IPS-18a (cell line): ENCODE measurements around the gene CDK14.
"Not testable (repeated sequence)": the region's sequence is repeated elsewhere in the genome, so short reads cannot be mapped to it uniquely, and the experiment has no call there.

ENCODE experiments used
- H3K27ac ChIP-seq: one replicate; pipeline ENCODE4 v1.5.1; 2013; ENCODE audit warnings: low read length
- H3K27me3 ChIP-seq: one replicate; pipeline ENCODE4 v1.6.1; 2013; ENCODE audit warnings: mild to moderate bottlenecking, low read length; ENCODE audit not compliant: control insufficient read depth, insufficient read depth
- H3K36me3 ChIP-seq: one replicate; pipeline ENCODE4 v1.6.1; 2013; ENCODE audit warnings: low read depth, low read length; ENCODE audit not compliant: control insufficient read depth
- H3K4me1 ChIP-seq: one replicate; pipeline ENCODE4 v1.6.1; 2013; ENCODE audit warnings: low read depth, low read length; ENCODE audit not compliant: control insufficient read depth
- H3K4me3 ChIP-seq: one replicate; pipeline ENCODE4 v1.5.1; 2013; ENCODE audit warnings: low read length
- H3K9ac ChIP-seq: one replicate; pipeline ENCODE4 v1.6.1; 2013; ENCODE audit warnings: mild to moderate bottlenecking, low read length, moderate library complexity
- H3K9me3 ChIP-seq: one replicate; pipeline ENCODE4 v1.6.1; 2013; ENCODE audit warnings: low read depth, low read length; ENCODE audit not compliant: control insufficient read depth

Gene CDK14

DNA sequence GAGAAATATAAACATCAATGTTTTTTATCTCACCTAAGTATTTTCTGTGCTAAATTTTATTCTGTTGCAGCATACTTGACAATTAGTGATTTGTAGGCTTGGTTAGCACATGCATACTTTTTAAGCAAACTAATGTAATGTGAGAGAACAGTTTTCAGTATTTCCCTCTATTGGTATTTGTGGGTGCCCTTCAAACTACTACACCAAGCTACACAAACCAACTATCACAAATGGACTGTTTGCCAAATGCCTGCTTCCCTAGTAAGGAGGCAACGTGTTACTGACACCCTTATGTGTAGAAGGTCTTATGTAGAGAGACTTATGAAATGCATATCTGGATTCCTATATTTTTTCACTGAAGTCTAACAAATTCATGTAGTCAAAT is 569.7 kb downstream of the CDK14 start:
- Histone ChIP-seq H3K9ac (no peak overlapping the region), H3K4me3 (no peak overlapping the region), H3K36me3 (no peaks in the 10 kb centered on the region), H3K27me3 (peaks cover 11% of the 10 kb centered on the region), H3K4me1 (peaks cover 10% of the 10 kb centered on the region), H3K9me3 (no peaks in the 10 kb centered on the region), H3K27ac (no peak overlapping the region)

DNA sequence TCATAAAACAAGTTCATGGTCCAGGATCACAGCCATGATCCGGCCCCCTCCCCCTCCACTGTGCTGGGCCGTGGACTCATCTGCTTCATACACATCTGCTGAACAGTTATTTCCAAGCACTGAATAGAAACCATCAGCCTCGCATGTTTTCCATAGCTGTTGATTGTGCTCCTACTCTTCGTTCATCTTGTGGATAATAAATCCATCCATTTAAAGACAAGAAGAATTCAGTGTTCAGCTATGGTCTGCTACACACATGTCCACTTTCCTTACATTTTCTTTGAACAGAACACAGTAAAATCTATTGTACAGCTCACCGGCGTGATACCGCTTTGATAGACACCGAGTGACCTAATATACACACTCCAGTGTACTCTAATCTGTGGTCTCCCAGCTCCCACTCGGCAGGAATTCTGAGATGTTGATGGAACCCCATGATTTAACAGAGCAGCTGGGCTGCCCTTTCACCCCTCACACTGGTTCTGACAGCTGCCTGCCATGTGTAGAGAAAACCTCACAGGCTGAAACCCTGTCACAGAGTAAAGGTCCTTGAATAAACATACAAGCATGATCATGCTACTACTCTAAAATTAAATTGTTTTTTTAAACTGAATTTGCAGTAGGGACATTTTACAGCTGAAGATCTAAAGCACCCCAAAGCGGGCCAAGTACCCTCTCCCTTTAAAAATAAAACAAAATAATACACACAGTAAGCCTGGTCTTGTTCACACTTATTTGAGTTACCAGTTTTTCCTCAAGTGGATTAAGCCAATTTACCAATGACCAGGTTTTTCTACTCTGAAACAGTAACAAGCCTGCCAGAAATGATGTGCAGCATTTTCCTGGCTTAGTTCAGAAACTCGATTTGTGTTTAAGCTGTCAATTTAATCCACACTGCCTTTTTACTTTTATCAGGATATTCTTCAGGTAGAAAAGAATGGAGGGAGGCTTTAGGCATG is 573.0 kb downstream of the CDK14 start:
- Histone ChIP-seq H3K36me3 (no peaks in the 10 kb centered on the region), H3K9ac (no peak overlapping the region), H3K4me1 (peaks cover 10% of the 10 kb centered on the region), H3K9me3 (no peaks in the 10 kb centered on the region), H3K4me3 (no peak overlapping the region), H3K27me3 (peaks cover 11% of the 10 kb centered on the region), H3K27ac (no peak overlapping the region)

- Histone ChIP-seq H3K4me3 (no peak overlapping the region), H3K27me3 (peaks cover 11% of the 10 kb centered on the region), H3K9me3 (no peaks in the 10 kb centered on the region), H3K9ac (no peak overlapping the region), H3K27ac (no peak overlapping the region), H3K36me3 (no peaks in the 10 kb centered on the region), H3K4me1 (peaks cover 10% of the 10 kb centered on the region)
Observed at GRCh38 chr7:91169830-91170191, 573.7 kb downstream of the CDK14 start.

DNA sequence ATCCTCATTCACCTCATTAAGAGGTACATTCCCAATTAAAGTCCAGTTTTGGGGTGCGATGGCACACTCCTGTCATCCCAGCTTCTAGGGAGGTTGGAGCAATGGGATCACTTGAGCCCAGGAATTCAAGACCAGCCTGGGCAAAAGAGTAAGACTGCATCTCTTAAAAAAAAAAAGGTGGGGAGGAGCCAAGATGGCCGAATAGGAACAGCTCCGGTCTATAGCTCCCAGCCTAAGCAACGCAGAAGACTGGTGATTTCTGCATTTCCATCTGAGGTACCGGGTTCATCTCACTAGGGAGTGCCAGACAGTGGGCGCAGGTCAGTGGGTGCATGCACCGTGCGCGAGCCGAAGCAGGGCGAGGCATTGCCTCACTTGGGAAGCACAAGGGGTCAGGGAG is 577.1 kb downstream of the CDK14 start:
- H3K4me1 ChIP-seq, result peaks cover 10% of the 10 kb centered on the region
- not testable (repeated sequence) for H3K4me3 ChIP-seq, H3K9me3 ChIP-seq, H3K9ac ChIP-seq, H3K36me3 ChIP-seq, H3K27ac ChIP-seq
- H3K27me3 ChIP-seq, result peaks cover 10% of the 10 kb centered on the region

GRCh38 chr7:91180746-91181145 is 584.6 kb downstream of the CDK14 start:
- no peak overlapping the region for H3K9ac ChIP-seq
- H3K9me3 ChIP-seq, result no peaks in the 10 kb centered on the region
- no peaks in the 10 kb centered on the region for H3K4me1 ChIP-seq
- H3K27me3 ChIP-seq, result no peaks in the 10 kb centered on the region
- no peaks in the 10 kb centered on the region for H3K36me3 ChIP-seq
- H3K4me3 ChIP-seq, result no peak overlapping the region
- no peak overlapping the region for H3K27ac ChIP-seq

- Histone ChIP-seq H3K4me1 (no peaks in the 10 kb centered on the region), H3K27ac (no peak overlapping the region), H3K9ac (no peak overlapping the region), H3K36me3 (no peaks in the 10 kb centered on the region), H3K4me3 (no peak overlapping the region), H3K27me3 (no peaks in the 10 kb centered on the region), H3K9me3 (no peaks in the 10 kb centered on the region)
Observed at GRCh38 chr7:91181949-91182348, 585.8 kb downstream of the CDK14 start.

DNA sequence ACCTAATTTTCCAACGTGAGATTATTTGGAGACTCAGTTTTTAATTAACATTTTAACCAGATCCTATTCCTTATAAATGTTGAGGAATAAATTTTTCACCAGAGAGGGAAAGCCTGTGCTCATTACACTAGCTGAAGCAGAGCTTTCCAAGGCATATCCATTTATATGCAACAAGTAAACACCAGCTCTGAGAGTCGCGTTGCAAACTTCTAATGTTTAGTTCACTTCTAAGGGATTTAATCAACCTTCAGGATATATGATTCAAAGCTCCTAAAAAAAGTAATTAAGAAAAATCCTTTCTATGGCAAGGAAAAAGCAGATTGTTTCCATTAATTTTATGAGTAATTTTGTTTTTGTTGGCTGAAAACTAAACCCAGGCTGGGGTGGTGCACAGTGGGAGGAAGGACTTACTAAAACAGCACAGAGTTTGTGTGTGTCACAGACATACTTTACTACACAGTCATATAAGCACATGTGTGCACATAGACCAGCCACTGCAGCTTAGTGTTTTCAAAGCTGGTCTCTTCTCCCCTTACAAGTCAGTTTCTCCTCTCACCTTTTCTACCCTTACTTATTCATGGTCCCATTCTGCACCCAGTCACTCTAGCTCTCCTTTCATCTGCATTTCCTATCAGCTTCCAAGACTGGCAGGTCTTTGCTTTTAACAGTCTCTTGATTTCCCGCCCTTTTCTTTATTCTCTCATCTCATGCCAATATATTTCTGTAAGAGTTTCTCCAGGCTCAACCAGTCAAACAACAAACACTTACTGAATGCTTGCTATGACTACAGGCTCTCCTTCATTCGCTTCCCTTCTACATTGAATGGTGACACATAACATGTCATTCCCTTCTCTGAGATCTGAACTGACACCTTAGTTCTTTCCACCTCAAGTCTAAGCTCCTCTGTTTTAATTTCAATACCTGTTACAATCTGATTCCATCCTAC is 587.0 kb downstream of the CDK14 start:
- H3K9ac ChIP-seq, result no peak overlapping the region

GRCh38 chr7:91185771-91186170 is 589.6 kb downstream of the CDK14 start:
- Histone ChIP-seq H3K36me3 (no peaks in the 10 kb centered on the region), H3K9ac (no peak overlapping the region), H3K9me3 (no peaks in the 10 kb centered on the region), H3K4me3 (no peak overlapping the region), H3K27ac (no peak overlapping the region), H3K4me1 (no peaks in the 10 kb centered on the region), H3K27me3 (no peaks in the 10 kb centered on the region)

More for the DNA sequence above, 587.0 kb downstream of the CDK14 start:
- Histone ChIP-seq H3K4me1 (no peaks in the 10 kb centered on the region), H3K27me3 (no peaks in the 10 kb centered on the region), H3K36me3 (no peaks in the 10 kb centered on the region), H3K4me3 (no peak overlapping the region), H3K27ac (no peak overlapping the region), H3K9me3 (no peaks in the 10 kb centered on the region)

DNA sequence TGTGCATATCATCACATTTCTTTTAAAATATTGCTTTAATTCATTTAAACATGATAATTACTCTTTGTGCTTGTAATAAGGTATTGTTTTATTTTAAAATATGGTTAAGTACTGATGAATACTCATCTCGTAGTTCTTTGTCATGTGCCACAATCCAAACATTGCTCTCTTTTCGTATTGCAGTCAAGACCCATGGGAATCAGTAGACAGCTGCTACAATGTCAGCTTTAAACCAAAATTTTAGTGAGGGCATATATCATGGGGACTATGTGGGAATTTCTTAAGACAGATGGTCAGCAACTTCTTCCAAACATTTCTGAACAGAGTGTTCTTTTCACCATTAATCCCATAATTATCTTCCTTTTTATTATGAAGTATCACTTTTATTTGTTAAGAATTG is 590.9 kb downstream of the CDK14 start:
- H3K27me3 ChIP-seq, result no peaks in the 10 kb centered on the region
- no peak overlapping the region for H3K27ac ChIP-seq

DNA sequence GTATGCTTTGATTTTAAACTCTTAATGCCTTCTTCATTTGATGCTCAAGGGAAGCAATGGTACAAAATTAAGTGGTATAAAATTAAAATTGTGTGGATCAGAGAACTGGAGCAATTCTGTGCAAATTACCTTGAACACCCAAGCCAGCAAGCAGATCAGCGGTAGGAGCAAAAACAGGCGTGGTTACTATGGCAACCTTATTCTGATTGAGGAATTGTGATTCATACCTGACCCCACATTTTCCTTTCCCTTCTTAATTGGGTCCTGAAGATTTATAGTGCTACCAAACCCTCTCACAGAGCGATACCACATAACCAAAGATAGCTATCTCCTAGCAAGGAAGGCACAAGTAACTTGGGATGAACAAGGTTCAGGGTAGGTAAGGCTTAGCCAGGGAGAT is 595.6 kb downstream of the CDK14 start:
- Histone ChIP-seq H3K27me3 (no peaks in the 10 kb centered on the region), H3K36me3 (no peaks in the 10 kb centered on the region), H3K9me3 (no peaks in the 10 kb centered on the region), H3K4me1 (no peaks in the 10 kb centered on the region), H3K4me3 (no peak overlapping the region), H3K27ac (no peak overlapping the region), H3K9ac (no peak overlapping the region)

More for the DNA sequence above, 590.9 kb downstream of the CDK14 start:
- Histone ChIP-seq H3K9ac (no peak overlapping the region), H3K36me3 (no peaks in the 10 kb centered on the region), H3K4me1 (no peaks in the 10 kb centered on the region), H3K9me3 (no peaks in the 10 kb centered on the region), H3K4me3 (no peak overlapping the region)

- Histone ChIP-seq H3K36me3 (no peaks in the 10 kb centered on the region), H3K27me3 (no peaks in the 10 kb centered on the region), H3K4me3 (no peak overlapping the region), H3K4me1 (no peaks in the 10 kb centered on the region), H3K9me3 (no peaks in the 10 kb centered on the region), H3K27ac (no peak overlapping the region), H3K9ac (no peak overlapping the region)
Observed at GRCh38 chr7:91193141-91193540, 597.0 kb downstream of the CDK14 start.
